Activated naive CD8-positive, alpha-beta T cell (primary cell): ENCODE measurements around the gene IQCE.
A peak's percentile ranks its signal among the peaks of the same experiment; 100 is the strongest.
"Not testable (repeated sequence)": the region's sequence is repeated elsewhere in the genome, so short reads cannot be mapped to it uniquely, and the experiment has no call there.

Experiments
- H3K27ac Mint-ChIP-seq: one replicate; pipeline ENCODE4 v1.8.0; 2021; ENCODE audit warnings: mixed read lengths
- H3K27me3 Mint-ChIP-seq: one replicate; pipeline ENCODE4 v1.8.0; 2021; ENCODE audit warnings: mixed read lengths
- H3K36me3 Mint-ChIP-seq: one replicate; pipeline ENCODE4 v1.8.0; 2021; ENCODE audit warnings: mixed read lengths
- H3K4me1 Mint-ChIP-seq: one replicate; pipeline ENCODE4 v1.8.0; 2021; ENCODE audit warnings: low read depth, mixed read lengths
- H3K4me3 Mint-ChIP-seq: one replicate; pipeline ENCODE4 v1.8.0; 2021; ENCODE audit warnings: mild to moderate bottlenecking, mixed read lengths
- H3K9me3 Mint-ChIP-seq: one replicate; pipeline ENCODE4 v1.8.0; 2021; ENCODE audit warnings: low read depth, mixed read lengths

Gene IQCE

DNA sequence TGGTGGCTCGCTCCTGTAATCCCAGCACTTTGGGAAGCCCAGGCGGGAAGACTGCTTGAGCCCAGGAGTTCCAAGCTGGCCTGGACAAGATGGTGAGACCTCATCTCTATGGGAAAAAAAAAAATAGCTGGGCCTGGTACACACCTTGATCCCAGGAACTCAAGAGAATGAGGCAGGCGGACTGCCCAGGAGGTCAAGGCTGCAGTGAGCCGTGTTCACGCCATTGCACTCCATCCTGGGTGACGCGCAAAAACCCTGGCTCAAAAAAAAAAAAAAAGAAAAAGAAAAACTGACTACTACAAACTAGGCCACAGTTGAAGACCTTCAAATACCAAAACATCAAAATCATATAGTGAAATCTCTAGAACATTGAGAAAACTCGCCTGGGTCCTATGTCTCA lies 7.4 kb upstream of the IQCE start:
- Mint-ChIP-seq H3K4me1 (peaks cover 30% of the 10 kb centered on the region), H3K9me3 (no peaks in the 10 kb centered on the region), H3K36me3 (peaks cover 5% of the 10 kb centered on the region), H3K4me3 (peak overlapping the region; percentile 32), H3K27me3 (no peaks in the 10 kb centered on the region), H3K27ac (peak overlapping the region; percentile 16)

DNA sequence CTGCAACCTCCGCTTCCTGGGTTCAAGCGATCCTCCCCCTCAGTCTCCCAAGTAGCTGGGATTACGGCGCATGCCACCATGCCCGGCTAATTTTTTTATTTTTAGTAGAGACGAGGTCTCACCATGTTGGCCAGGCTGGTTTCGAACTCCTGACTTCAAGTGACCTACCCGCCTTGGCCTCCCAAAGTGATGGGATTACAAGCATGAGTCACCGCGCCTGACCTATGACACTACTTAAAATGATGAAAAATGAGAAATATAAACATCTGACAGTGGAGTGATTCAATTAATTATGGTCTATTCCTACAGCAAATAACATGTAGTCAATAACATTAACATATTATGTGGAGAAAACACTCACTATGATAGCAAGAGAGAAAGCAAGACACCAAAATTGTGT lies 5.7 kb upstream of the IQCE start:
- Mint-ChIP-seq H3K9me3 (no peaks in the 10 kb centered on the region), H3K4me1 (peaks cover 34% of the 10 kb centered on the region), H3K36me3 (peaks cover 5% of the 10 kb centered on the region), H3K4me3 (peak overlapping the region; percentile 90), H3K27ac (no peak overlapping the region), H3K27me3 (no peaks in the 10 kb centered on the region)

DNA sequence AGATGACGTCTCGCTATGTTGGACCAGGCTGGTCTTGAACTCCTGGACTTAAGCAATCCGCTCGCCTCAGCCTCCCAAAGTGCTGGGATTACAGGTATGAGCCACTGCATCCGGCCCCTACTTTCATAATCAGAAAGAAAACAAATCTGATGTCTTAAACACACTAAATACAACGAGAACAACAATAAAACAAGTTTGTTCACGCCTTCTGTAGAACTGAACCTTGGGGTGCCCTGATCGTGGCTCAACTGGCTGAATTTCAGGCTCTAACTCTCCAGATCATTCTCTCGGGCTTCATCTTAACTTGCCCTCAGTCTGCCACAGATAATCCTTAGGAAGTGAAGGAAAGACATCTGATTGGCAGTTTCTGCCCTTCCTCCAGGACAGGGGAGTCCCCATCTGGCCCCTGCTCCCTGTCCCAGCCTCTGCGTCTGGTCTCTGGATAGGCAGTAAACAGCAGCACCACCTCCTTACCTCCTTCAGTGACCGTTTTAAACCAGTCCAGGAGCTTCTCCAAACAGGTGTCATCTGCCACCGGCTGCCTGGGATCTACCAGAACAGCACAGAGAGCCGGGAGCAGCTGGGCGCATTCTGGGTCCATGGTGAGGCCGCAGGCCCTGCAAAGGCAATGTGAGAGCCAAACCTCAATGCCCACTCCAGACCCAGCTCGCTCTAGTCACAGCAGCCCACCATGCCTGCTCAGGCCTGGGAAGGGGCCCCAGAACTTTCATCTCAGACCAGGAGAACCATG lies 4.8 kb upstream of the IQCE start:
- H3K4me1 Mint-ChIP-seq, result peaks cover 34% of the 10 kb centered on the region

DNA sequence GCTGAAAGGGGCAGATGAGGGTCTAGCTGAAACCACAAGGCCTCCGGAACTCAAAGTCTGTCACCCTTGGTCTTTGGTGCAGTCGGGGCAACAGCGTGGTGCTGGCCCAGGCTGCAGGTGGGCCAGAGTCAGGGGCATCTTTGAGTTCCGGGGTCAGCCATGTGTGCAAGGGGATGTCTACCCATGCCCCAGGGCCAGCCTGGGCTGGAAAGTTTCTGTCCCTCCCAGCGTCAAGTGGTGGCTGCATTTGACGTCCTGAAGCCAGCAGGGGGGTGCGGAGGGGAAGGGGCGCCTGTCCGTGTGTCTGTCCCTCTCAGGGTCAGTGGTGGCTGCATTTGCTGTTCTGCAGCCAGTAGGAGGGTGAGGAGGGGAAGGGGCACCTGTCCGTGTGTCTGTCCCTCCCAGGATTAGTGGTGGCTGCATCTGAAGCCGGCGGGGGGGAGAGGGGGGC lies 4.1 kb upstream of the IQCE start:
- H3K27ac Mint-ChIP-seq, result peak overlapping the region; percentile 90
- peak overlapping the region; percentile 90 for H3K4me3 Mint-ChIP-seq
- H3K9me3 Mint-ChIP-seq, result no peaks in the 10 kb centered on the region
- peaks cover 5% of the 10 kb centered on the region for H3K36me3 Mint-ChIP-seq
- H3K27me3 Mint-ChIP-seq, result no peaks in the 10 kb centered on the region
- peaks cover 28% of the 10 kb centered on the region for H3K4me1 Mint-ChIP-seq

More for the DNA sequence above, 4.8 kb upstream of the IQCE start:
- Mint-ChIP-seq H3K36me3 (peaks cover 5% of the 10 kb centered on the region), H3K27me3 (no peaks in the 10 kb centered on the region), H3K9me3 (no peaks in the 10 kb centered on the region), H3K4me3 (peak overlapping the region; percentile 90), H3K27ac (peak overlapping the region; percentile 90)

DNA sequence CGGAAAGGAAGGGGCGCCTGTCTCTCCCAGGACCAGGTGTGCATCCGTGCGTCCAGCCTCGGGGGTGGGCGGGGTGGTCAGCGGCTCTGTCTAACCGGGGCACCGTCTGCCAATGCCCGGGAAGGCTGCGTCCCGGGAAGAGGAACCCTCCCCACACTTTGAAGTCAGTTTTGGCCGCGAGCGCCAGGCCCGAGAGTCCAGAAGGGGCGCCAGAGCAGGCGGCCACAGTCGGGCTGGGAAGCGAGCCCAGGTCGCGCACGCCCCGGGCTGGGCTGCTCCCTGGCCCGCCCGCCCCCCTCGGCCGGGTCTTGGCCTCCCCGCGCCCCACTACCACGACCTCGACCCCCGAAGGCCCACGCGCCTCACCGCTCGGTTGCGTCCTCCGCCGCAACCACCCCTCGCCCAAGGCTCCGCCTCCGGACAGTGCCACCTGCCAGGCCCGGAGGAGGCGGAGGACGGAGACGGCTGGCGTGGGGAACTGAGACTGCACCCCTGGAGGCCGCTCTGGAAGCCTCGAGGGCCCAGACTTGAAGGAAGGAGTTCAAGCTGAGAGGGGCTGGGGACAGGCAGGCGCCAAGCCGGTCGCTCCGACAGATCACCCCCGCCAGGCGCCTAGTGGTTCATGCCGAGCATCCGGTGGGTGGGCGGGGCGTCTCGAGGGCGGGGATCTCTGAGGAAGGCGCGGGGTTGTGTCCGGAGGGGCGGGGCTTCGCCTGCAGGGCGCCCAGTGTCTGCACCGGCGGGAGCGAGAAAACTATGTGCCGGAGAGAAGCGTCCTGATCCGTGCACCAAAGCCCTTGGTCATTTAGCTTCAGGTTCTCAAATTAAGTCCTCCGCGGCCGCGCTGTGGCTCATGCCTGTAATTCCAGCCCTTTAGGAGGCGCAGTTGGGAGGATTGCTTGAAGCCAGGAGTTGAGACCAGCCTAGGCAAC lies 3.4 kb upstream of the IQCE start, which contains the start of gene BRAT1:
BRAT1 (minus strand) TSS at position 404 of the 932 bp plus-strand sequence. CDS start 1,093 bp downstream, outside the sequence.
- Mint-ChIP-seq H3K4me1 (peaks cover 30% of the 10 kb centered on the region), H3K27ac (peak within 1 kb of the TSS; percentile 90), H3K4me3 (peak within 1 kb of the TSS; percentile 90), H3K36me3 (peaks cover 4% of the 10 kb centered on the region), H3K9me3 (no peaks in the 10 kb centered on the region), H3K27me3 (no peaks in the 10 kb centered on the region)

DNA sequence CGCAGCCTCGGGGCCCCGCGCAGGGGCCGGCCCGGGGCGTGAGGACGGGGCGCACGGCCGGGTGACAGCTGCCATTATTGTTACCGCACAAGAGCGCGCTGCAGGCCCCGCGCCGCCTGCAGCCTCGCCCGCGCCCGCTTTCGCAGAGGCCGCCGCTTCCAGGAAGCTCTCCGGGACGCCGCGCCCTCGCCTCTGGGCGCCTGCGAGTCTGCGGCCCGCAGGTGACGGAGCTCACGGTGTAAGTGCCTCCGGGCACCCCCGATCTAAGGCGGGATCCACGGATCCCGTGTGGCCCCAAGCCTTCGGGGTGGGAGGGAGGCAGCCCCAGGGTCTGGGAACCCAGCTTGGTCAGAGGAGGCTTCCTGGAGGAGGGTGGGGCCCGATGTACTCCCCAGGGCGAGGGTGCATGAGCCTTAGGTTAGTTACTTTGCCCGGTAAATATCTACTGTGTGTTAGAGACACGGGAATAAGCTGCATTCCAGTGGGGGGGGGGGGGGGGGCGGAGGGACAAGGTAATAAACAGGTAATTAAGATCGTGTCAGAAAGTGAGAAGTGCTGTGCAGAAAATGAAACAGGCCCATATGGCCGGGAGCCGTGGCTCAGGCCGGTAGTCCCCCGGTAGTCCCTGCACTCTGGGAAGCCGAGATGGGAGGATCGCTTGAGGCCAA lies 638 bp downstream of the IQCE start:
- H3K36me3 Mint-ChIP-seq, result no peaks in the 10 kb centered on the region
- no peaks in the 10 kb centered on the region for H3K9me3 Mint-ChIP-seq
- no peak overlapping the region for H3K27ac Mint-ChIP-seq
- peak overlapping the region; percentile 68 for H3K4me3 Mint-ChIP-seq
- H3K27me3 Mint-ChIP-seq, result no peaks in the 10 kb centered on the region
- H3K4me1 Mint-ChIP-seq, result peaks cover 6% of the 10 kb centered on the region

DNA sequence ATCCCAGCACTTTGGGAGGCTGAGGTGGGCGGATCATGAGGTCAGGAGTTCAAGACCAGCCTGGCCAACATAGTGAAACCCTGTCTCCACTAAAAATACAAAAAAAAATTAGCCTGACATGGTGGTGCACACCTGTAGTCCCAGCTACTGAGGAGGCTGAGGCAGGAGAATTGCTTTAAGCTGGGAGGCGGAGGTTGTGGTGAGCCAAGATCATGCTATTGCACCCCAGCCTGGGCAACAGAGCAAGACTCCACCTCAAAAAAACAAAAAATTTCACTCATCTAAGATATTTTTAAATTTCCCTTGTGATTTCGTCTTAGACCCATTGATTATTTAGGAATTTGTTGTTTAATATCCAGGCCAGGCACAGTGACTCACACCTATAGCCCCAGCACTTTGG lies 5.2 kb downstream of the IQCE start:
- H3K4me1 Mint-ChIP-seq, H3K9me3 Mint-ChIP-seq, H3K36me3 Mint-ChIP-seq, H3K27me3 Mint-ChIP-seq, H3K4me3 Mint-ChIP-seq, H3K27ac Mint-ChIP-seq: not testable (repeated sequence)

DNA sequence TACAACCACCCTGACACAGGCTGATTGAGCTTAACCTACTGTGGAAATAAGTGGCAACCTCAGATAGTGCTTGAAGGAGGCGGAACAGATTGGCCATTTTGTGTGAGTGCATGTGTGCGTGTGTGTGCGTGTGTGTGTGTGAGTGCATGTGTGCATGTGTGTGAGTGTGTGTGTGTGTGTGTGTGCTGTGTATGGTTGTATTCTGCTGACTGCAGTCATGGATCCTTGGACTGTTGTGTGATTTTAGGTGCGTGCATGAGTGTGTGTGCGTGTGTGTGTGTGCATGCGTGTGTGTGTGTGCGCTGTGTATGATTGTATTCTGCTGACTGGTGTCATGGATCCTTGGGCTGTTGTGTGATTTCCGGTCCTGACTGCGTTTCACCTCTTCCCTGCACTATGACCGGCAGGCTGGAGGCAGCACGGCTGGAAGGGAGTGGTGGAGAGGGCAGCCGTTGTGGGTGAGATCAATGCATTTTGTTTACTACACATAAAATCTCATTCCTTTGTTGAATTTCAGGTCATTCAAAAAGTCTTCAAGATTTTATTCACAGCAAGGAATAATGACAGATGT lies 6.3 kb downstream of the IQCE start:
- Mint-ChIP-seq H3K27me3 (no peaks in the 10 kb centered on the region), H3K27ac (no peak overlapping the region), H3K36me3 (peaks cover 3% of the 10 kb centered on the region), H3K9me3 (no peaks in the 10 kb centered on the region), H3K4me1 (peaks cover 4% of the 10 kb centered on the region), H3K4me3 (no peak overlapping the region)

DNA sequence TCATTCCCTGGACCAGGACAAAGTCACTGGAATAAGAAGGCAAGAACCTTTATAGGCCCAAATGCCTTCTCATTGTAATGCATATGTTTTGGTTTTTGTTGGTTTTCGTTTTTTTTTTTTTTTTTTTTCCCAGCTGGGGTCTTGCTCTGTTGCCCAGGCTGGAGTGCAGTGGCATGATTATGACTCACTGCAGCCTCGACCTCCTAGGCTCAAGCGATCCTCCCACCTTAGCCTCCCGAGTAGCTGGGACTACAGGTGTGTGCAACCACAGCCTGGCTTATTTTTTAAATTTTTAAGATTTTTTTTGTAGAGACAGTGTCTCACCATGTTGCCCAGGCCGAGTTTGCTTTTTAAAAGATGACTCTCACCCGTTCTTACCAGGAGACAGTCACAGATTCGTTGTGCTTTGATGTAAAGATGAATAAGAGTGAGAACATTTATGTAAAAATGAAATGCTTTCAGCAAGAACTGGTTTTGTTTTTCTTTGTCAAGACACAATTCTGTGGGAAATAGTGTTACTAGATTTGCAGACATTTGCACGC lies 7.6 kb downstream of the IQCE start:
- Mint-ChIP-seq H3K9me3 (no peaks in the 10 kb centered on the region), H3K27me3 (no peaks in the 10 kb centered on the region), H3K4me3 (no peak overlapping the region), H3K27ac (no peak overlapping the region), H3K36me3 (peaks cover 3% of the 10 kb centered on the region), H3K4me1 (peaks cover 3% of the 10 kb centered on the region)

DNA sequence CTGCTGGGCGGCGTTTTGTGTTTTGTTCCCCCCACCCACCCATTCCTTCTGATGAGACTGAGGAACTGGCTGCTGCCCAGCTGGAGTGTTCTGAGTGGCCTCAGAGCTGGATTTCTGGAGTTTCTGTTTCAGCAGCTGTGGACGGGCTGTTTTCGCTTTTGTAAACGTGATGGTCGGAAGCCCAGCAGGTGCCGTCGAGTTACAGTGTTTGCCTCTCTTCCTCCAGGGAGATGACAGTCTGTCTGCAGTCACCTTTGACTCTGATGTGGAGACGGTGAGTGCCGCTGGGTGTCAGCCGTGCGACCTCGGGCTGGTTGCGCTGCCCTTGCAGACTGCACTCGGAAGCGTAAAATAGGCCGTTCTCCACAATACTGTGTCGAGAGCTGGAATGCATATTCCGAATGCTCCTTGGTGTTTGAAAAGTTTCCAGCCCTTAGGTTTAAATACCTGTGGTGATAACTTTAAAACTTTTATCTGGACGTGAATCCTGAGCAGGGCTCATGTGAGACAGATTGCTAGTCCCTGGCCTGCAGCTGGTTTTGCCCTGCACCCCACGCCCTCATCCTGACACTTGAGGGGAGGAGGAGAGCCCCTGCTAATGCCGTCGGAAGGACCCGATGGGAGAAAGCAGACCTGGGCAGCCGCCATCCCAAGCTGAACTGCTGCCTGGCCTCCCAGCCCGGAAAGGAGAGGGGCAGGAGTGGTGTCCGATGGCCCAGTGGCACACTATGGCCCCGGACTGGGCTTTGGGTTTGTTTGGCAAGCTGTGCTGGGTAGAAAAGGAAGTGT lies 8.3 kb downstream of the IQCE start:
- H3K27ac Mint-ChIP-seq, result no peak overlapping the region

DNA sequence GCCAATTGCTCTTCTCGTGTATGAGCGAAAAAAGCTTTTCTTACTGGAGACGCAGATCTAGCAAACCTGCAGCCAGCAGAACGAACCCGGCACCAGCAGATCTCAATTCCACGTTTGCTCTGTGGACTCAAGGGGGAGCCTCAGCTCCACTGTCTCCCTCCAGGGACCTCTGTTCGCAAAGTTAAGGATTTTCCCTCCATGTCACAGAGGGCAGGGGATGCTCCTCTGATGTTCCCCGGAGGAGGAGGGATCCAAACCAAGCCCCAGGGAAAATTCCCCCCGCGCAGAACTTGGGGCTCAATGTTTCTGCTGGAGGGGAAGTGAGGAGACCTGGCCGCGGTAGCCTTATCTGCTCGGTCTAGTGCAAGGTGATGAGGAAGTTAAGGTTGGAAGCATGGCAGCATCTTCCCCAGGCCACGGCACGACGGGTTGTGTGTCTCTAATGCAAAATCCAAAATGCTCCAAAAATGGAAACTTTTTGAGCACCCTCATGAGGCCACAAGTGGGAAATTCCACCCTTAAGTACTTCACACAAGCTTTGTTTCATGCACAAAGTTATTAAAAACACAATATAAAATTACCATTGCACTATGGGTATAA lies 9.0 kb downstream of the IQCE start:
- Mint-ChIP-seq H3K4me1 (peaks cover 6% of the 10 kb centered on the region), H3K36me3 (peaks cover 3% of the 10 kb centered on the region), H3K9me3 (no peaks in the 10 kb centered on the region), H3K27me3 (no peaks in the 10 kb centered on the region), H3K4me3 (no peak overlapping the region), H3K27ac (no peak overlapping the region)

More for the DNA sequence above, 8.3 kb downstream of the IQCE start:
- Mint-ChIP-seq H3K27me3 (no peaks in the 10 kb centered on the region), H3K4me1 (peaks cover 5% of the 10 kb centered on the region), H3K36me3 (peaks cover 3% of the 10 kb centered on the region), H3K9me3 (no peaks in the 10 kb centered on the region), H3K4me3 (no peak overlapping the region)

DNA sequence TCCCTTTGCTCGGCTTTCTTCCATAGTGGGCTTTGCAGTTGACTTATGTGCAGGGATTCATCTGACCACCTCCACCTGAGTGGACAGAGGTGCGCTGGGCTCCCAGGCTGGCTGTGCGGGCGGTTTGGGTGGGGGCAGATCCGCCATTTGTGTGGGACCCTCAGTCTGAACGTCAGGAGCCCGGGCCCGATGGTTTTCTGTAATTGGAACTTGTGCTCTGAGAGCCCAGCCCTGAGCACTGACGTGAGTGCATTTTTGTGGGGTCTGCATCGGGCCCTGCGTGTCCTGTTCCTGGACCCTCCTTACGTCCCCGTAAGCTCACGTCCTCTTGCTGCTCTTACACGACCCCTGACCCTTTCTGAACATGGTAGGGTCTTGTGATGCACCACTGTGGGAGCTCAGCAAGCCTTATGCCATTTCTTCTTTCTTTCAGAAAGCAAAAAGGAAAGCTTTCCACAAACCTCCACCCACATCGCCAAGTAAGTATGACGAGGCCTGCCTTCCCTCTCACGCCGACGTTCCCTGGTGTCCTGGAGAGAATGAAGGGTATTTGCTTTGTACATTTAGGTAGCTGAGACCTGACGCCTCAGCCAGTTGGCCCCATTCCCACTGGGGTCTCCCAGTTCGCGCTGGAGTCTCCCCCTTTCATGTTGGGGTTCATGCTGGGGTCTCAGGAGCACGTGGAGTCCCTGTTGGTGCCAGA lies 9.9 kb downstream of the IQCE start:
- H3K4me3 Mint-ChIP-seq, result no peak overlapping the region
- peaks cover 8% of the 10 kb centered on the region for H3K36me3 Mint-ChIP-seq
- H3K27ac Mint-ChIP-seq, result no peak overlapping the region
- peaks cover 6% of the 10 kb centered on the region for H3K4me1 Mint-ChIP-seq
- H3K27me3 Mint-ChIP-seq, result no peaks in the 10 kb centered on the region
- H3K9me3 Mint-ChIP-seq, result no peaks in the 10 kb centered on the region

DNA sequence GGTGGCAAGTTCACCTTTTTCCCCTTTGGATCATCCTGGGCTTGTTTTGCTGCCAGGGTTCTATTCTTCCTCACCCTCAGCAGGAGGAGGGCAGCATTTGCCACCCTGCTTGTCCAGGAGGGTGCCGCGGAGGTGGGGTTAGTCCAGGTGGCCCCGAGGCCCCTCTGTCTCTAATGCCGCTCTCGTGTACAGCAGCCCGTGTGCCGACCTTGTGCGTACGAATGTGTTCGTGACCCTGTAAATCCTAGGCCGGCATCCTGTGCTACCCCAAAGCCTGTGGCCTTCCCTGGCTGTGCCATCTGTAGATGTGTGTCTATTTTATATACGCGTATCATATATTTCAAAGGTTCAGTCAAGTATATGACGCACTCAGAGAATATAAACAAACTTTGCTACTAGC lies 10.6 kb downstream of the IQCE start:
- Mint-ChIP-seq H3K27ac (no peak overlapping the region), H3K4me1 (peaks cover 6% of the 10 kb centered on the region), H3K9me3 (no peaks in the 10 kb centered on the region), H3K36me3 (peaks cover 12% of the 10 kb centered on the region), H3K27me3 (no peaks in the 10 kb centered on the region), H3K4me3 (no peak overlapping the region)
